B cell (primary cell): Measurements from ENCODE around the gene PLEKHA5. TPM values are rescaled to one million over a fixed set of nuclear protein-coding genes. Genes with fewer than 3 reads are reported as not detected.

Experiments
- ATAC-seq: fragments of 200-7000 bp; cut with Tn5 transposase; one replicate; pipeline ENCODE4 v1.10.0; 2021; ENCODE audit warnings: low read depth, mild to moderate bottlenecking, moderate number of reproducible peaks, moderate library complexity
- CTCF ChIA-PET: fragments of 350-600 bp; sonication (Branson Sonifier 250); formaldehyde crosslinking; loops from one replicate; lab custom pipeline; 2021; ENCODE audit warnings: antibody characterized with exemption, inconsistent platforms; lab: Charles Lee
- POLR2A ChIA-PET: fragments of 350-600 bp; sonication (Branson Sonifier 250); formaldehyde crosslinking; loops from one replicate; lab custom pipeline; 2021; ENCODE audit warnings: antibody characterized with exemption; lab: Charles Lee
- DNase-seq: peaks from one replicate; pipeline ENCODE4 v3.0.0; 2013
- H2AFZ ChIP-seq: 2 replicates; pipeline ENCODE4 v1.6.1; 2012; ENCODE audit warnings: mild to moderate bottlenecking, low read depth, low read length; ENCODE audit not compliant: insufficient read depth, poor library complexity, severe bottlenecking
- H3K27ac ChIP-seq, 2 donors: 1 replicate in 1 of 2; 2 replicates in 1 of 2; pipeline ENCODE4 v1.5.1; 2012 to 2013; ENCODE audit warnings: low read length in 2 of 2, mild to moderate bottlenecking in 2 of 2, moderate library complexity in 1 of 2
- H3K27me3 ChIP-seq, 4 experiments: fragments of 200-600 bp in 1 of 4; sonication (generic) in 1 of 4; replicated peaks in 1 of 4; 1 replicate in 2 of 4; 2 replicates in 2 of 4; pipeline versions ENCODE4 v1.6.1 to v1.7.0; 2013 to 2016; ENCODE audit warnings: low read length in 3 of 4, mild to moderate bottlenecking in 2 of 4, mixed read lengths in 1 of 4, moderate library complexity in 1 of 4; ENCODE audit not compliant: insufficient read depth in 4 of 4, control insufficient read depth in 3 of 4; ENCODE audit errors: control extremely low read depth in 1 of 4
- H3K36me3 ChIP-seq, 2 experiments: replicated peaks in 1 of 2; 1 replicate in 1 of 2; 2 replicates in 1 of 2; pipeline versions ENCODE4 v1.6.1 to v1.7.1; 2013; ENCODE audit warnings: low read length in 1 of 2; ENCODE audit not compliant: insufficient read depth in 2 of 2, control insufficient read depth in 1 of 2; ENCODE audit errors: control extremely low read depth in 1 of 2, extremely low read depth in 1 of 2
- H3K4me1 ChIP-seq, 2 donors: fragments of 200-600 bp in 1 of 2; sonication (generic) in 1 of 2; 1 replicate in 1 of 2; 2 replicates in 1 of 2; pipeline versions ENCODE4 v1.5.1 to v1.6.1; 2013 to 2017; ENCODE audit warnings: low read length in 2 of 2; ENCODE audit not compliant: control insufficient read depth in 2 of 2, insufficient read depth in 2 of 2
- H3K4me2 ChIP-seq: replicated peaks from 2 replicates; pipeline ENCODE3; 2012; ENCODE audit warnings: mild to moderate bottlenecking, low read depth, low read length; ENCODE audit not compliant: poor library complexity, severe bottlenecking
- H3K4me3 ChIP-seq, 5 experiments: fragments of 200-600 bp in 1 of 5; sonication (generic) in 1 of 5; 1 replicate in 3 of 5; 2 replicates in 2 of 5; pipeline versions ENCODE4 v1.5.1 to v1.7.0; 2011 to 2016; ENCODE audit warnings: low read length in 4 of 5, mild to moderate bottlenecking in 4 of 5, low read depth in 2 of 5, control low read depth in 1 of 5, moderate library complexity in 1 of 5; ENCODE audit not compliant: insufficient read depth in 1 of 5; ENCODE audit errors: control extremely low read depth in 1 of 5, extremely low read depth in 1 of 5
- H3K79me2 ChIP-seq: fragments of 200-600 bp; sonication (generic); one replicate; pipeline ENCODE4 v1.6.0; 2016; ENCODE audit warnings: low read length; ENCODE audit not compliant: control insufficient read depth, insufficient read depth
- H3K9ac ChIP-seq: fragments of 200-600 bp; sonication (generic); 2 replicates; pipeline ENCODE4 v1.6.1; 2017; ENCODE audit warnings: mild to moderate bottlenecking, low read length, moderate library complexity
- H3K9me3 ChIP-seq, 3 donors: one replicate each; pipeline versions ENCODE4 v1.6.1 to v1.7.1; 2013; ENCODE audit warnings: low read length in 2 of 3; ENCODE audit not compliant: control insufficient read depth in 2 of 3, insufficient read depth in 1 of 3; ENCODE audit errors: control extremely low read depth in 1 of 3
- H4K20me1 ChIP-seq: 2 replicates; pipeline ENCODE4 v1.6.0; 2012; ENCODE audit warnings: mild to moderate bottlenecking, low read length; ENCODE audit not compliant: insufficient read depth, control insufficient read depth, poor library complexity, severe bottlenecking
- H3K27ac Mint-ChIP-seq: one replicate; pipeline ENCODE4 v1.8.0; 2021; ENCODE audit warnings: mixed read lengths
- H3K27me3 Mint-ChIP-seq: one replicate; pipeline ENCODE4 v1.8.0; 2021; ENCODE audit warnings: mixed read lengths
- H3K4me1 Mint-ChIP-seq: one replicate; pipeline ENCODE4 v1.8.0; 2021; ENCODE audit warnings: mixed read lengths
- H3K4me3 Mint-ChIP-seq: one replicate; pipeline ENCODE4 v1.8.0; 2021; ENCODE audit warnings: mixed read lengths
- H3K9me3 Mint-ChIP-seq: one replicate; pipeline ENCODE4 v1.8.0; 2022; ENCODE audit warnings: mixed read lengths; ENCODE audit not compliant: insufficient read depth
- CTCF ChIP-seq: fragments of 200-600 bp; IDR thresholded peaks from one replicate; pipeline ENCODE4 v1.8.0; 2022; ENCODE audit warnings: antibody characterized with exemption, mild to moderate bottlenecking
- EZH2 ChIP-seq: IDR thresholded peaks from 2 replicates; pipeline ENCODE4 v1.6.1; 2012; ENCODE audit warnings: borderline replicate concordance, low read depth, mild to moderate bottlenecking, moderate library complexity, low read length; ENCODE audit not compliant: insufficient read depth, poor library complexity, severe bottlenecking
- WGBS: methylation state at CpG from one replicate; pipeline ENCODE4 v1.1.5; 2013; ENCODE audit warnings: missing lambda C conversion rate; ENCODE audit not compliant: insufficient coverage; 5-methylcytosine and 5-hydroxymethylcytosine counted together
- intact Hi-C: fragments of 100-400 bp; cut with micrococcal nuclease; formaldehyde crosslinking; loops from one replicate; pipeline ENCODE4 v1.10.0; 2022
- polyA plus RNA-seq: library from polyadenylated mRNA; depleted of rRNA; stranded (reverse); fragments of >200 nt; gene quantifications from 2 replicates; pipeline ENCODE4 v1.2.3, GENCODE V29; 2012
- total RNA-seq, 2 donors: library from RNA; stranded (reverse); fragments of 120-200 nt in 1 of 2; gene quantifications; 1 replicate in 1 of 2; 2 replicates in 1 of 2; pipeline versions ENCODE4 v1.2.3 to v1.2.4, GENCODE V29; 2013 to 2022

The PLEKHA5 gene
- total and polyA plus RNA-seq, 2 donors (not counting 1 experiment from before 2014, with no cell fraction given), result 0.03 to 0.22 TPM

GRCh38 chr12:19299765-19300164 lies 170.2 kb downstream of the PLEKHA5 start:
- CTCF ChIA-PET, result no interaction called here
- no peaks in the 10 kb centered on the region for H3K36me3 ChIP-seq
- H3K27ac Mint-ChIP-seq, result no peak overlapping the region
- H3K4me1 Mint-ChIP-seq, result no peaks in the 10 kb centered on the region
- no peaks in the 10 kb centered on the region for H3K9me3 ChIP-seq
- no peaks in the 10 kb centered on the region for H3K79me2 ChIP-seq
- 91% methylated on average over 3 of the region's 3 CpGs for WGBS
- H3K27me3 Mint-ChIP-seq, result no peaks in the 10 kb centered on the region
- intact Hi-C loops, result no loop called here
- ATAC-seq (no peak), DNase-seq (no peak)
- no peaks in the 10 kb centered on the region for H3K27me3 ChIP-seq
- no peak overlapping the region for H3K27ac ChIP-seq
- H3K4me2 ChIP-seq, result no peak overlapping the region
- no peak overlapping the region for H2AFZ ChIP-seq
- H3K4me3 ChIP-seq, result no peak overlapping the region
- H3K9ac ChIP-seq, result no peak overlapping the region
- POLR2A ChIA-PET, result no interaction called here
- H3K9me3 Mint-ChIP-seq, result no peaks in the 10 kb centered on the region
- H3K4me3 Mint-ChIP-seq, result no peak overlapping the region
- no peaks in the 10 kb centered on the region for H4K20me1 ChIP-seq
- TF ChIP-seq CTCF, result no peak
- TF ChIP-seq EZH2, result no peak
- no peaks in the 10 kb centered on the region for H3K4me1 ChIP-seq

GRCh38 chr12:19301223-19301622 lies 171.7 kb downstream of the PLEKHA5 start:
- no peak overlapping the region for H2AFZ ChIP-seq
- intact Hi-C loops, result no loop called here
- ATAC-seq (no peak), DNase-seq (no peak)
- no peaks in the 10 kb centered on the region for H3K4me1 ChIP-seq
- Mint-ChIP-seq H3K9me3 (no peaks in the 10 kb centered on the region), H3K4me3 (no peak overlapping the region), H3K27ac (no peak overlapping the region), H3K27me3 (no peaks in the 10 kb centered on the region), H3K4me1 (no peaks in the 10 kb centered on the region)
- H3K27me3 ChIP-seq, result no peaks in the 10 kb centered on the region
- H3K79me2 ChIP-seq, result no peaks in the 10 kb centered on the region
- H3K9me3 ChIP-seq, result no peaks in the 10 kb centered on the region
- no peak overlapping the region for H3K4me2 ChIP-seq
- no peak for TF ChIP-seq EZH2
- no peak for TF ChIP-seq CTCF
- H3K27ac ChIP-seq, result no peak overlapping the region
- H3K36me3 ChIP-seq, result no peaks in the 10 kb centered on the region
- CTCF ChIA-PET, result no interaction called here
- H4K20me1 ChIP-seq, result no peaks in the 10 kb centered on the region
- no peak overlapping the region for H3K9ac ChIP-seq
- POLR2A ChIA-PET, result no interaction called here
- H3K4me3 ChIP-seq, result no peak overlapping the region
